DMS 273 treated with DMSO at 0.1 percent for 48 hours (cell line): ENCODE results near the gene TMEM233.
"Not testable (repeated sequence)": the region's sequence is repeated elsewhere in the genome, so short reads cannot be mapped to it uniquely, and the experiment has no call there.

Source experiments
- DNase-seq: peaks from one replicate; lab custom pipeline; 2025; lab: John Stamatoyannopoulos, UW

Gene TMEM233

DNA sequence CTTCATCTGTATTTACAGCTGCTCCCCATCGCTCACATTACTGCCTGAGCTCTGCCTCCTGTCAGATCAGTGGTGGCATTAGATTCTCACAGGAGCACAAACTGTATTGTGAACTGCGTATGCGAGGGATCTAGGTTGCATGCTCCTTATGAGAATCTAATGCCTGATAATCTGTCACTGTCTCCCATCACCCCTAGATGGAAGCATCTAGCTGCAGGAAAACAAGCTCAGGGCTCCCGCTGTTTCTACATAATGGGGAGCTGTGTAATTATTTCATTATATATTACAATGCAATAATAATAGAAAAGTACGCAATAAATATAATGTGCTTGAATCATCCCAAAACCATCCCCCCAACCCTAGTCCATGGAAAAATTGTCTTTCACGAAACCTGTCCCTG lies 64.6 kb downstream of the TMEM233 start:
- DNase-seq = not testable (repeated sequence)

DNA sequence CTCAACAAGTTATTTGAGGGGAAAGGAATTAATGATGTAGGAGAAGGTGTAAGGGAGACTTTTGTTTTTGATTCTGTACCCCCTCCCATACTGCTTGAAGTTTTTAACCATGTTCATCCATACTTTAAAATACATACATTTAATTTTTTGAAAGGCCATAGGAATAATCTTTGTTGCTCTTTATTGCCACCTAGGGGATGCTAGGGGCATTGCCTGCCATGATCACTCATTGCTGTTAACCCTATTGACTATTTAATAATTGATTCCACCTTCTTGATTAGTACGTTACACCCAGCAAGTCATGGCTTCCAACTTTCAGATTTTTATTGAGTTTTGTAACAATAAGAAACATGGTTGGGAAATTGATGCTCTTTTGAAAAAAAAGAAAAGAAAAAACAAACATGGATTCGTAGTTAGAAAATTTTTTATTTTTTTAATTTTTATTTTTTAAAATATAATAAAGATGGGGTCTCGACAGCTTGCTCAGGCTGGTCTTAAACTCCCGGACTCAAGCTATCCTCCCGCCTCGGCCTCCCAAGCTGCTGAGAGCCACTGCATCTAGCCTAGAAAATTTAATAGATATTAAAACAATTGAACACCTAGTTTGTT lies 65.8 kb downstream of the TMEM233 start:
- DNase-seq = no peak

DNA sequence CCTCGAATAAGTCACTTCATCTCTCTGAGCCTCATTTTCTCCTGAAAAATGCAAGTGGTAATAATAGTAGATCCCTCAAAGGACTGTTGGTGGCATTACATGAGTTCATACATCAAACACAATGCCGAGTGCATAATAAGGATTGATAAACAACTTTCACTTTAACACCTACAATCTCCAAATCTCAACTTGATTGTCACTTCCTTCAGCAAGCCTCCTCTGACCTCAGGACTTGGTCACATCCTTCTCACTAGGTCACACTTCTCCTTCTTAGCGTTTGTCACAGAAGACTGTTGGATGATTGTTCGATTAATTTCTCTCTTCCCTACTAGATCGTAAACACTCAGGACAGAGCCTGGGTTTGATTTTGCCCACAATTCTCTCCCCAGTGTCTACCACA lies 66.5 kb downstream of the TMEM233 start:
- no peak for DNase-seq

DNA sequence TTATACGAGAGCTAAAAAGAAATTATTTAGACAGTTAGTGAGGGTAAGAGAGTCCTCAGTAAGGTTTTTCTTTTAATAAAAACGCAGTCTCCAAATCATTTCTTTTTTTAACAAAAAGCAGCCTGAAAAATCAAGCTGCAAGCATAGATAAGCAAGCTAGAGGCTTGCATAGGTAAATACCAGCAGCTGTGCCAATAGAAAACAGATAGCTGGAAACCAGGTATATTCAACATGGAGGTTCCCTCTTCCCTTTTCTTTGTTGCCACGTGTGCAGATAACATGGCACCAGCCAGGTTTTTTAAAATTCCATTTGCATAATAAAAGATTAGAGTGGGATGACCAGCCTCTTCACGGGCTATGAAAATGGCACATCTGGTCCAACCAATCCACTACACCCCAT lies 68.3 kb downstream of the TMEM233 start:
- no peak for DNase-seq

DNA sequence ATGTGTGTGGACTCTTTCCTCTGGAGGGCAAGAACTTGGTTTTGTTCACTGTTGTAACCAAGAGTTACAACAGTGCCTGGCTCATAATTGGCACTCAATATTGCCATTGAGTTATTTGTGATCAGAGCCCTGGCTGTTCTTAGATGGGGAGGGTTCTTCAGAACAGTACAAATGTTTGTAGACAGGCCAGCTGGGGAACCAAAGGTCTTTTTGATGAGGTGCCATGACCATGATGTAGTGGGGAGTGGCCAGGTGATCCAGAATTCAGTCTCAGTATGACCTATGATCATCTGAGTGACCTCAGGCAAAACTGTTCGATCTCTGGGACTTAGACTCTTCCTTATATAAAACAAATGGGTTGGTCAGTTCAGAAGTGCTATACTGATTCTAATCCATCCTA lies 71.1 kb downstream of the TMEM233 start:
- DNase-seq = no peak

DNA sequence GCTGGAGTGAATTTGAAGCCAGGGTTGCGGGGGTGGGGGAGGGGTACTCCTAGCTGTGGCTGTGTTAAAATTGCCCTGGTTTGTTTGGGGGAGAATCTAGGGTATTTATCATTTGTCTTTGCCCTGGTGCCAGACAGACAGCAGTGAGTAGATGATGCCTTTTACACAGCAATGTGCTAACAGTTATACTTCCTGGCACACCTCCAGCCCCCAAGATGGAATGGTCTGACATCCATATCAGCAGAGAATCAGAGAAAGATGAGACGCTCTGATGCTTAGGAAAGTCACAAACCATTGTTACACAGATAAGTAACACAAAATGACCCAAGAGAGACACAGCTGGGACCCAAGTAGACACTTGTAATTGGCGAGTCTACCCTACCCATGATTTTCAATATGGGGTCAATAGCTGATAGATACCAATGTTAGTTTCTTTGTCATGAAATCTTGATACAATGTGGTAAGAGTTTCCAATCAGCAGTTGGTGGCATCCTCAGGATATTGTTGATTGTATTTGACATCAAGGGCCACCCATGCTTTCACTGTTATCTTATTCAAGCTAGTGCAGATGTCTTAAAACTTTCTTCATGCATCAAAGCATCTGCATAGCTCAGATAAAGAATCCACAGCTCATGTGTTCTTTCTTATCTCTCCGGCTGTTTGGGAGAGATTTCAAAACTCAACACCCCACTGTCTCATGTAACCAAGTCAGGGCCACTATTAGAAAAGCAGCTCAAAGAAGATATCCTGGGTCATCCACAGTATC lies 71.8 kb downstream of the TMEM233 start:
- DNase-seq = no peak

DNA sequence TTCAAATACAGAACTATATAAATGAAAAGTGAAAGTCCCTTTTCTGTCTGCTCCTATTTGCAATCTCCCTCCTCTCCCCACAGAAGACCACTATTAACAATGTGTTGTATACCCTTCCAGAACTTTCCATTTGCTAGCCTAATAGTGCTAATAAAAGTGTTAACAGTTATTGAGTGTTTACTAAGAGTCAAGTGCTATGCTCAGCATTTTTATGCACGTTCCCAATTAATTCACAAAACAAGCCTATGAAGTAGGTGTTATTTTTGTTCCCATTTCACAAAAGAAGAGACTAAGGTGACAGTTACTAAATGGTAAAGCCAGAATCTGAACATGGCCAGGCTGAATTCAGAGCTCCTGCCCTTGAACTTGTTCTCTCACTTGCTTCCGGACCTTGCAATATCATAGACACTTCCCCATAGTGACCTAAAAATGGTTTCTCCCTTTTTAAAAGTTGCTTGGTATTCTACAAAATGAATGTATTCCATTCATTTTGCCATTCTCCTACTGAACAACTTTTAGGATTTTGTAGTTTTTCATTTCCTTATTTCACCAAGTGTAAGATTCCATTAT lies 72.7 kb downstream of the TMEM233 start:
- DNase-seq = no peak

DNA sequence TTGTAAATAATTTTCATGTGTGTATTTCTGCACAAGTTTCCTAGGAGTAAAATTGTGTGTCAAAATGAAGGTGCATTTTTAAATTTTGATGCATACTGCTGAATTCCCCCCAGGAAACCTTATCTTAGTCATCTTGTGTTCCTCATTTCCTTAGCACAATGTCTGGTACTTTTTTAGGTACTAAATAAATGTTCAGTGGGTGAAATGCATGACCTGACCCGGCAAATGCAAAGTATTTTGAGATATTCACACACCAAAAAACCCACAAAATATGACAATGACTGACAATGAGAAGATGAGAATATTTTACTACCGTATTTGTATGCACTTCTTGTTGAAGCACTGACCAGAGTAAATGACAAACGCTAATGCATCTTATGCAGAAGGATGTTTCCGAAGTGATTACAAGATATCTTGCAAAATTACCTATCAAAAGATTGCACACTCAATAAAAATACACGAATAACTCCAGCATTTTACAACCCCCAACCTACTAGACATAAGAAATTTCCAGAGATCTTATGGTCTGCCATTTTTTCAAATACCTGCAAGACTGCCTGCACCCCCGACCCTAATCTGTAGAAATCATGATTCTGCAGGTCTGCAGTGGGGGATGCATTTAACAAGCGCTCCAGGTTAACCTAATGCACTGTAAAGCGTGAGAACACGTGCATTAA lies 73.5 kb downstream of the TMEM233 start:
- DNase-seq = no peak

DNA sequence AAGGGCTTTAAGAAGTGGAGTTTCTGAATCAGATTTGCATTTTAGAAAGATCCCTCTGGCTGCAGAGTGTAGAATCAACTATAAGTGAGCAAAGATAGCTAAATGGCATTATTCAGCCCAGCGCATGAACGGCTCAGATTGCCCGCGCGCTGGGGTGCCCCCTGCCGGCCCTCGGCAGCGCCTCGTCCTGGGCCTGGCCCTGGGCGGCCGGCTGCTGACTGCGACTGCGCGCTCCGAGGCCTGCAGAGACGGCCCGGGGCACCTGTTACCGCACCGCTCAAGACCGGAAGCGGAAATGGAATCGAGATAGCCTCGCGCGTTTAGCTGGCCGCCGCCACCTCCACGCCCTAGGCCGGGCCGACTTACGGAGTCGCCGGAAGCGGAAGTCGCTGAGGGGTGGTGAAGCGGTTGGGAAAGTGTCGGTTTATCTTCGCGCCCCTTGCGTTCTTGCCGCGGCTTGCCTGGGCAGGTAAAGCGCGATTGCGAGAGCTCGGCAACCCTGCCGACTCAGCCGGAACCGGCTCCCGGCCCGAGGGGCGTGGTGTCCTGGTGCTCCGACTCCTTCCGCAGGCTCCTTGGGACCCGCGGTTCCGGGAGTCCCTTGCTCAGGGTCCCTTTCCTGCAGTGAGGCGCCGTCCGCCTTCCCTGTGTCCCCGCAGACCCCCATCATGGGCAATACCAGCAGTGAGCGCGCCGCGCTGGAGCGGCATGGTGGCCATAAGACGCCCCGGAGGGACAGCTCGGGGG lies 74.2 kb downstream of the TMEM233 start, which contains the start of gene PRKAB1:
TSS of gene PRKAB1 (plus strand) at position 557 of the 747 bp plus-strand sequence. CDS start at position 669, 112 bp downstream.
- DNase-seq = peak; percentile 88

DNA sequence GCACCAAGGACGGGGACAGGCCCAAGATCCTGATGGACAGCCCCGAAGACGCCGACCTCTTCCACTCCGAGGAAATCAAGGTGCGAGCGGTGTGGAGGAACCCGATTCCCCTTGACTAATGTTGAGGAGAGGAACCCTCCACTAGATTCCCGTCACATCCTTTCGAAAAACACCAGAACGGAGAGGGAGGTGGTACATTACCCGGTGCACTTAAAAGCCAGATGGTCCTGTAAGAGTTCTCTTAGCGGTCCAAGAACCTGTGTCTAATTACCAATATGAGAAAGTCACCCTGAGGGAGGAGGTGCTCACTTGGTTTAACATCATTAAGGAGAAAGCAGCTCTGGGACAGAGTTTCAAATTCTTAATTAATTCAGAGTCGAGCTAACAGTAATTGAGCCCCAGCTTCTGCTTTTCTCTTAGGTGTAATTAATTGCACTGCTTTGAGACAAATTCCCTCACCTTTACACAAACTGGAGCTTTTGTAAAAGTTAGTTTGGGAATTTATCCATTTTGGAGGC lies 74.8 kb downstream of the TMEM233 start:
- no peak for DNase-seq

DNA sequence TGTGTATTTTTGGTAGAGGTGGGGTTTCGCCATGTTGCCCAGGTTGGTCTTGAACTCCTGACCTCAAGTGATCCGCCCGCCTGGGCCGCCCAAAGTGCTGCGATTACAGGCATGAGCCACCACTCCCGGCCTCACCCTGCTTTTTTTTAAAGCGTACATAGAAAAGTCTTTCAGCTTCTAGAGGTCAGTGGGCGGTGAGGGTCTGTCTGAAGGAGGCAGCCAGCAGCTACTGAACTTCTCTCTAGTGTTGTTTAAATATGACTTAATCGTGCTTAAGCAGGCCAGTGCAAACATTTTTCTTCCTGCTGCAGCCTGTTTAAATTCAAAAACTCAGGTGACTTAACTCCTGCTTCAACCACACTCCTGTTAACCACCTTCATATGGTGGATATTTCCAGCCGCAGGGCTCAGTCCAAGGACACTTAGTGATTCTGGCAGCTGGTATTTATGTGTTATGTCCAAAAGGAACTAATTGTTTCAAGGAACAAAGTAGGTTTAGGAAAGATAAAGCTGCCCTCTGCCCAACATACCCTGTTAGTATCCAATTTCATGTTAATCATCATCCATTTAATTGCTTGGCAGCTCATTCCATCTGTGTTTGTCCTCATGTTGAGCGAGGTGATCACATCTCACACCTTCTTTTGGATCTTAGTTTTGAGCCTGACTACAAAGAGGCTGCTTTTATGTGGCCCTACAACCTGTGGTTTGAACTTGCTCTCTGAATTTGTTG lies 76.3 kb downstream of the TMEM233 start:
- peak; percentile 9 for DNase-seq

DNA sequence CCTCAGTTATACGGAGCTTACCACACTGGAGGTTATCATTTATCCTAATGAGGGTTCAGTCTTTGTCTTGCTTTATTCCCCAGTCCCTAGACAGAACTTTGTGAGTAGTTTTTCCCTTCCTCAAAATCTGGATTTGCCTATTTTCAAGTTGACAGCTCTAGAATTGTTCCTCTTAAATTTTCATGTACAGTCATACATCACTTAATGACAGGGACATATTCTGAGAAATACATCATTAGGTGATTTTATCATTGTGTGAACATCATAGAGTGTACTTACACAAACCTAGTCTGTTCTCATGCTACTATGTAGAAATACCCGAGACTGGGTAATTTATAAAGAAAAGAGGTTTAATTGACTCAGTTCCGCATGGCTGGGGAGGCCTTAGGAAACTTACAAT lies 77.5 kb downstream of the TMEM233 start:
- no peak for DNase-seq

DNA sequence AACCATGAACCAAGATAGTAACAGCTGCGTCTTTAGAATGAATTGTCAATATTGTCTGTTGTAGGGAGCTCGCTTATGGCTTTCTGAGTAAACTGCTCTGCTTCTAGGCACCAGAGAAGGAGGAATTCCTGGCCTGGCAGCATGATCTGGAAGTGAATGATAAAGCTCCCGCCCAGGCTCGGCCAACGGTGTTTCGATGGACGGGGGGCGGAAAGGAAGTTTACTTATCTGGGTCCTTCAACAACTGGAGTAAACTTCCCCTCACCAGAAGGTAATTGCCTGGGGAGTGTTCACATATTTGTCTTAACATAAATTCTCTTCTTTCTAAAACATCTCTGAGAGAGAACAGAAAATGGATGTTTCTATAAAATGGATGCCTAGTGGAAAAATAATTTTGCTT lies 78.6 kb downstream of the TMEM233 start:
- DNase-seq = no peak

DNA sequence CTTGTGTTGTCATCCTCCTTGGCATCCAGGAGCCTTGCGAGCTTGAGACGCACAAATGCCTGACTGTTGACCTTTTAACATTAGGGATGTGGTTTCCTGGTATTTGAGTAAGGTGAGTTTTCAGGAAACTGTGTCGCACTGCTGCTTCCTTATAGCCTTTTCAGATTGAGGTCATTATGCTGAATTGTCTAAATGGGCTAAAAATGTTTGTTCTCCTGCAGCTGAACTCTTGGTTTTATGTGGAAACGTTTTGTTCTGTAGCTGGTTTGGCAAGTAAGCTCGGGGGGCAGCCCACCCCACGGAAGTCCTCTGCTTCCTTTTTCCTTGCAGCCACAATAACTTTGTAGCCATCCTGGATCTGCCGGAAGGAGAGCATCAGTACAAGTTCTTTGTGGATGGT lies 80.1 kb downstream of the TMEM233 start:
- DNase-seq = no peak

DNA sequence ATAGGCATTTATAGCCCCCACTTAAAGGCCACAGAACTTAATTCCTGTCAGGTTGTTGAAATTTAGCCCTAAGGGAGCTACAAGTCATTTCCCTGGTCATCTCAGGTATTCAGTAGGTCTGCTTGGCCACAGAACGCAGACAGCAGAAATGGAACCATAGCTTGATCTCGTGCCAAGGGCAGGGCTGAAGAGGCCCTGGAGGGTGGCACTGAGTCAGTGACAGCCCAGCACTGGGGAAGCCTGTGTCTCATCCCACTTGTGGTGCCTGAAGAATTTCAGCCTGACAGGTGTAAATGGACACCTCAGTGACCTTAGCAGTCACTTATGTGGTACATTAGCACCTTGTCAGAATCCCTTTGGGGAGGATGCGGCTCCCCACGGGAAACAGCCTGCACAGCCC lies 81.0 kb downstream of the TMEM233 start:
- no peak for DNase-seq

DNA sequence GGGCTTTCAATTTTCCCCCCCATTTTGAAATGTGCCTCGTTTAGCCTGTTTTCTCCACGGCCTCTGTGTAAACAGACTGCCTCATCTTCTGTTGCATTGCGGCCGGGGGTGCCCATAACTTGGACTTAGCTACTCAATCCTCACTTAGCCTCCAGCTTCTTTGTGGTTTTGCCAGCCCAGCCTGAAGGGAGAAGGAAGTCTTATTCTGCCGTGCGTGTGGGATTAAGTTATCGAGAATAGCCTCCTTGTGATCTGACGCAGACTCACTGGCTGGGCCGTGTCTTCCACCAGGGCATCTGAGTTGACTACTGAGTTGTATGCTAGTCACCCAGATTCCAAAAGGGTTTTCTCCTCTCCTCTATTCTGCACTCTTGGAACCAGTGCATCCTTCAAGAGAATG lies 82.4 kb downstream of the TMEM233 start:
- no peak for DNase-seq

DNA sequence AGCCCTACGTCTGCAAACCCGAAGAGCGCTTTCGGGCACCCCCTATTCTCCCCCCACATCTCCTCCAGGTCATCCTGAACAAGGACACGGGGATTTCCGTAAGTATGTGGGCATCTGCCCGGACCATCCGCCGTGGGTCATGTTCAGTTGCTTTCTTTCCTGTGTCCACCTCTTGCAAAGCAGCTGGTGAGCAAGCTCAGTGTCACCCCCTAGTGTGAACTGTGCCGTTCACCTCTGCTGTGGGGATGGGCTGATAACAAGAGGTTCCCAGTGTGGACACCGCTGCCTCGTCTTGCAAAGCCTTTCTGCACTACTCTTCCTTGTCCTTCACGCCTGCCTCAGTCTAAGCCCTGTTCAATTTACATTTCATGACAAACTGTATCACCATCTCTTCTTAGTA lies 83.0 kb downstream of the TMEM233 start:
- no peak for DNase-seq

DNA sequence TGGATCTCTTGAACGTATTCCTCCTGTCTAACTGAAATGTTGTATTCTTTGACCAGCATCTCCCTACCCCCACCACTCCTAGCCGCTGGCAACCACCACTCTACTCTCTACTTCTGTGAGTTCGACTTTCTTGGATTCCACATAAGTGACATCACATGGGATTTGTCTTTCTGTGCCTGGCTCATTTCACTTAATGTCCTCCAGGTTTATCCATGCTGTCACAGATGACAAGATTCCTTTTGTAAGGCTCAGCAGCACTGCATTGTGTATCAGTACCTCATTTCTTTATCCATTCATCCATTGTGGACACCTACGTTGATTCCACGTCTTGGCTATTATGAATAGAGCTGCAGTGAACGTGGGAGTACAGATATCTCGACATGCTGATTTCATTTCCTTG lies 84.9 kb downstream of the TMEM233 start:
- no peak for DNase-seq

DNA sequence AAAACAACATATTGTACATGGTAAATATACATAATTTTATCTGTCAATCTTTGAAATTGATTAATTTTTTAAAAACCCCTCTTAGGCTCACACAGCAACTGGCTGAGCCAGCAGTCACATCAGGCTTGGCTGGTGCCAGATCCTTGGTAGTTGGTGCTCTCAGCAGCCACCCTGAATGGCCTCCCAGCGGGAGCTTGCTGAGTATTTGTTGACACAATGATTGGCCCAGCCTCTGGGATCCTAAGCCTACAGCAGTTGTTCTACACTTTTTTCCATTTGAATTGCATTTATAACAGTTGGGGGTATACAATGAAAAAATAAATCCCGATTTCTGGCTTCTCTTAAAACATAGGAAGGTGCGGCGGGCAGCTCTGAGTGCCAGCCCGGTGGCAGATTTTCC lies 85.5 kb downstream of the TMEM233 start:
- DNase-seq = no peak

DNA sequence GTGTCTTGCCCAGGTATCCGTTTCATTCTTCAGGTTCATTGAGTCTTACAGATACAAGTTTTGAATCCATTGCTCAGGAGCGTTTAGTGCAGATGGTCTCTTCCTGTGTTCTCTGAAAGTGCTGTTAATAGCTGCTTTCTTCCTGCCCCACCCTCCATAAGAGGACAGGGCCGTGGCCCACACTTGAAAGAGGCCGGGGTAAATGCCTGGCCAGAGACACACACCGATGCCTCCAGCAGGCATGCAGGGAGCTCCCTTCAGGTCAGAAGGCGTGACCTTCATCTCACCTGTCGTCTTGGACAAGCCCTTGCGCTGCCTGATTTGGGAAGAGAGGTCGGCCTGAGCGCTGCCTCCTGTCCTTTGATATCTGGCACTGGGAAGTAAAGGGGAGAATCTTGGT lies 85.9 kb downstream of the TMEM233 start:
- DNase-seq = no peak

DNA sequence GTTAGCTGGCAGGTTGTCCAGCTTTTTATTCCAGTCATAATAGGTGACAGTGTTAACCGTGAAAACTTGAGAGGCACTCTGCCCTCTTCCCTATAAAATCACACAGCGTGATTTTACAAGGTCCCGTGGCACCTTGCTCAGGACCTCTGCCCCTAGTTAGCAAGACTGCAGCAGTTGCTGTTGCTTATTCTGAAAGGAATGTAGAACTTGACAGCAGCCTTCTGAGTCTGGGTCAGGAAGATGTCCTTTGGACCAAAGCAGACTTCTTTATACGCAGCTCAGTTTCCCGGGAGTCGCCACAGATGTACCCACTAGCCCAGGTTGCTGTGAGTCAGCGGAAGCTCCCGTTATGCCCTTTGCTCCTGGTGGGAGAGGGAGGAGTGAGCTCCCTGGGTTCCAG lies 87.5 kb downstream of the TMEM233 start:
- DNase-seq = no peak
